GM12878 (cell line): ENCODE measurements around the gene CFAP299. TPM values are rescaled to one million over a fixed set of nuclear protein-coding genes. Genes with fewer than 3 reads are reported as not detected.

ENCODE experiments used
- ATAC-seq: fragments of 200-7000 bp; cut with Tn5 transposase; 3 replicates; pipeline ENCODE4 v1.9.1; 2020; ENCODE audit warnings: mild to moderate bottlenecking, moderate library complexity
- BruUV-seq: library from RNA; stranded (reverse); fragments of 400-500 nt; replicated peaks from 2 replicates; lab custom pipeline; 2021; lab: Mats Ljungman, UMichigan
- CTCF ChIA-PET: fragments of 300-600 bp; sonication (Branson Sonifier 250); formaldehyde crosslinking; extraction: SDS; loops from one replicate; lab custom pipeline; 2021; ENCODE audit warnings: inconsistent platforms; lab: Yijun Ruan, JAX
- POLR2A ChIA-PET: fragments of 350-600 bp; formaldehyde crosslinking; extraction: SDS; loops from one replicate; lab custom pipeline; 2021; ENCODE audit warnings: inconsistent platforms; lab: Charles Lee
- RAD21 ChIA-PET: fragments of 300-600 bp; sonication (Branson Sonifier 250); formaldehyde crosslinking; loops from one replicate; lab custom pipeline; 2023; ENCODE audit warnings: antibody characterized with exemption; ENCODE audit not compliant: unreplicated experiment; lab: Charles Lee
- SMC1A ChIA-PET: fragments of 300-600 bp; sonication (Branson Sonifier 250); formaldehyde crosslinking; loops from one replicate; lab custom pipeline; 2023; ENCODE audit not compliant: unreplicated experiment, uncharacterized antibody; lab: Charles Lee
- DNase-seq: peaks from one replicate; pipeline ENCODE4 v3.0.0-alpha.2; 2011; ENCODE audit warnings: low read depth, low spot score
- FAIRE-seq: peaks from 3 replicates; lab custom pipeline; 2011; peaks lifted over from hg19 to GRCh38; lab: Jason Lieb, UNC
- H2AFZ ChIP-seq: 2 replicates; pipeline ENCODE4 v1.6.0; 2011; ENCODE audit warnings: low read depth, low read length, control low read depth; ENCODE audit not compliant: control insufficient read depth
- H3K27ac ChIP-seq: 2 replicates; pipeline ENCODE4 v1.5.1; 2011; ENCODE audit warnings: control low read depth; ENCODE audit not compliant: control insufficient read depth, insufficient read depth
- H3K27me3 ChIP-seq, 2 experiments: replicated peaks in 1 of 2; 2 replicates each; pipeline versions ENCODE4 v1.6.0 to v1.6.1; 2011; ENCODE audit warnings: low read length in 1 of 2; ENCODE audit not compliant: control insufficient read depth in 2 of 2, insufficient read depth in 2 of 2
- H3K36me3 ChIP-seq, 2 experiments: 2 replicates each; pipeline ENCODE4 v1.5.1; 2011; ENCODE audit warnings: low read length in 1 of 2; ENCODE audit not compliant: control insufficient read depth in 2 of 2, insufficient read depth in 2 of 2
- H3K4me1 ChIP-seq: 2 replicates; pipeline ENCODE4 v1.6.1; 2011; ENCODE audit warnings: mild to moderate bottlenecking, low read length, moderate library complexity, mixed read lengths; ENCODE audit not compliant: control insufficient read depth, insufficient read depth
- H3K4me2 ChIP-seq: 2 replicates; pipeline ENCODE4 v1.6.0; 2011; ENCODE audit warnings: control low read depth; ENCODE audit not compliant: control insufficient read depth, insufficient read depth
- H3K4me3 ChIP-seq: fragments of 200-600 bp; sonication (generic); 2 replicates; pipeline ENCODE4 v1.5.1; 2016
- H3K79me2 ChIP-seq: 2 replicates; pipeline ENCODE4 v1.6.0; 2011; ENCODE audit warnings: low read length; ENCODE audit not compliant: control insufficient read depth, insufficient read depth
- H3K9ac ChIP-seq: 2 replicates; pipeline ENCODE4 v1.8.0; 2011; ENCODE audit warnings: low read length, control low read depth, mixed read lengths; ENCODE audit not compliant: control insufficient read depth, insufficient read depth
- H3K9me3 ChIP-seq: replicated peaks from 3 replicates; pipeline ENCODE4 v1.5.1; 2011; ENCODE audit warnings: mild to moderate bottlenecking, low read length; ENCODE audit not compliant: control insufficient read depth, insufficient read depth
- H4K20me1 ChIP-seq: 2 replicates; pipeline ENCODE4 v1.6.0; 2011; ENCODE audit not compliant: control insufficient read depth, insufficient read depth
- CREM ChIP-seq: IDR thresholded peaks from 2 replicates; pipeline ENCODE4 v1.6.1; 2014; ENCODE audit warnings: antibody characterized with exemption, low read depth
- MTA3 ChIP-seq: IDR thresholded peaks from 2 replicates; pipeline ENCODE4 v1.6.1; 2012; ENCODE audit warnings: low read length, inconsistent platforms, borderline replicate concordance
- MXI1 ChIP-seq: fragments of 150-350 bp; IDR thresholded peaks from 2 replicates; pipeline ENCODE4 v1.6.1; 2011; ENCODE audit warnings: low read depth, mild to moderate bottlenecking, inconsistent platforms, low read length, improper control_type of control experiment
- POLR2AphosphoS5 ChIP-seq: IDR thresholded peaks from 2 replicates; pipeline ENCODE4 v1.6.1; 2011; ENCODE audit warnings: mild to moderate bottlenecking, low read length, inconsistent platforms
- RAD51 ChIP-seq: fragments of 450-650 bp; IDR thresholded peaks from 2 replicates; pipeline ENCODE4 v1.6.1; 2016; ENCODE audit warnings: moderate library complexity, mild to moderate bottlenecking, inconsistent platforms
- WGBS: methylation state at CpG from one replicate; pipeline ENCODE4 v1.1.6; 2016; ENCODE audit warnings: low lambda C conversion rate; ENCODE audit not compliant: insufficient replicate concordance, insufficient coverage; ENCODE audit errors: missing lambda C conversion rate; 5-methylcytosine and 5-hydroxymethylcytosine counted together
- in situ Hi-C: fragments of 300-500 bp; cut with MboI; formaldehyde crosslinking; loops from 9 replicates; pipeline ENCODE4 v1.14.3; 2018; ENCODE audit warnings: mixed read lengths
- intact Hi-C: fragments of 100-400 bp; cut with micrococcal nuclease; formaldehyde crosslinking; loops from one replicate; pipeline ENCODE4 v1.14.2; 2022; ENCODE audit not compliant: unreplicated experiment
- polyA plus RNA-seq, 11 experiments: library from polyadenylated mRNA; depleted of rRNA in 4 of 11; unstranded in 6 of 11; stranded (reverse) in 5 of 11; fragments of >200 nt; fragmentation: Nextera tagmentation in 4 of 11; fragmentation: Illumina TruSeq in 1 of 11; extraction: Ambion mirVana in 4 of 11; extraction: Trizol in 1 of 11; gene quantifications; 1 replicate in 1 of 11; 2 replicates in 10 of 11; pipeline versions ENCODE4 v1.2.1 to v1.2.3, GENCODE V29; 2011 to 2016; ENCODE audit warnings: inconsistent platforms in 2 of 11, missing spikeins in 2 of 11, low read depth in 1 of 11
- total RNA-seq, 4 experiments: library from RNA; depleted of rRNA in 3 of 4; stranded (reverse); fragments of >200 nt in 3 of 4; fragmentation: Illumina TruSeq in 1 of 4; extraction: Trizol in 1 of 4; gene quantifications; 2 replicates each; pipeline versions ENCODE4 v1.2.1 to v1.2.3, GENCODE V29; 2013 to 2021
- TF ChIP-seq, protein P1 (sequence below): fragments of 450-650 bp; IDR thresholded peaks from 2 replicates; pipeline ENCODE4 v1.6.1; 2014; ENCODE audit warnings: mild to moderate bottlenecking
- TF ChIP-seq, protein P2 (sequence below): fragments of 450-650 bp; IDR thresholded peaks from 2 replicates; pipeline ENCODE4 v1.6.1; 2017; ENCODE audit warnings: mild to moderate bottlenecking
- TF ChIP-seq, protein P3 (sequence below): IDR thresholded peaks from 2 replicates; pipeline ENCODE4 v1.6.1; 2012; ENCODE audit warnings: improper control_type of control experiment, low read depth, low read length; ENCODE audit not compliant: insufficient replicate concordance

Gene CFAP299
- total and polyA plus RNA-seq, 10 of the 15 experiments (the other 5 are each of a cell fraction or from before 2014, with no cell fraction given): 0.06 to 0.34 TPM; not detected in 8

DNA sequence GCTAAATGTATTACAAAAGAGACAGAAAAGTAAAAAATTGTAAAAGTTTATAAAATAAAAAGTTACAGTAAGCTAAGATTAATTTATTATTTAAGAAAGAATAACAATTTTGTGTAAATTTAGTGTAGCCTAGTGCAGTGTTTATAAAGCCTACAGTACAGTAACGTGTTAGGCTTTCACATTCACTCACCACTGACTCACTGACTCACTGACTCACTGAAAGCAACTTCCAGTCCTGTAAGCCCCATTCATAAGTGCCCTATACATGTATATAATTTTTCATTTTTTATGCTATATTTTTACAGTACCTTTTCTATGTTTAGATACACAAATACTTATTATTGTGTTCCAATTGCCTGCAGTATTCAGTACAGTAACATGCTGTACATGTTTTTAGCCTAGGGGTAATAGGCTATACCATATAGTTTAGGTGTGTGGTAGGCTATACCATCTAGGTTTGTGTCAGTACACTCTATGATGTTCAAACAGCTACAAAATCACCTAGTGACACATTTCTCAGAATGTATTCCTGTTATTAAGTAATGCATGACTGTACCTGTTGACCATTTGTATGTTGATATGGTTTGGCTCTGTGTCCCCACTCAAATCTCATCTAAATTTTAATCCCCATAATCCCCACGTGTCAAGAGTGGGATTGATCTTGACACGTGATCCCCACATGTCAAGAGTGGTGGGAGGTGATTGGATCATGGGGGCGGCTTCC, 57.9 kb downstream of the CFAP299 start:
- Histone ChIP-seq H3K27me3 (no peaks in the 10 kb centered on the region), H3K27ac (no peak overlapping the region), H3K79me2 (no peaks in the 10 kb centered on the region), H3K4me3 (no peak overlapping the region), H3K4me1 (no peaks in the 10 kb centered on the region; the same call in 1 of the 2 replicates), H3K36me3 (no peaks in the 10 kb centered on the region), H3K9me3 (peaks cover 4% of the 10 kb centered on the region; the same call in 2 of the 3 replicates), H2AFZ (no peak overlapping the region), H3K9ac (no peak overlapping the region), H4K20me1 (no peaks in the 10 kb centered on the region), H3K4me2 (no peak overlapping the region)
- ChIA-PET CTCF (no interaction called here), SMC1A (interaction anchor here (0.6 kb wide), 1 partner anchor 1313 kb away, joined by 3 read pairs; no protein-coding TSS in a partner anchor), RAD21 (interaction anchor here (1.0 kb wide), 1 partner anchor 646 kb away, joined by 3 read pairs; no protein-coding TSS in a partner anchor), POLR2A (no interaction called here)
- in situ Hi-C loops: no loop called here
- no TSS peak for BruUV-seq
- FAIRE-seq (no peak), ATAC-seq (peak; percentile 48; the same call in 2 of the 3 replicates), DNase-seq (no peak)
- 17% methylated on average over 4 of the region's 4 CpGs for WGBS
- intact Hi-C loops: no loop called here
- TF ChIP-seq MTA3 (no peak), RAD51 (0 out of 2 replicates have a peak, but pooled peaks have one; percentile 28)

DNA sequence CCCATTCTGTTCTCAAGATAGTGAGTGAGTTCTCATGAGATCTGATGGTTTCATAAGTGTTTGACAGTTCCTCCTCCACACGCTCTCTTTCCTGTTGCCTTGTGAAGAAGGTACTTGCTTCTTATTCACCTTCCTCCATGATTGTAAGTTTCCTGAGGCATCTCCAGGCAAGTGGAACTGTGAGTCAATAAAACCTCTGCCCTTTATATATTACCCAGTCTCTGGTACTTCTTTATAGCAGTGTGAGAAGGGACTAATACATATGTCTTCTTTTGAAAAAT, 58.4 kb downstream of the CFAP299 start:
- WGBS: 0% methylated on average over 1 of the region's 1 CpG
- H3K79me2 ChIP-seq: no peaks in the 10 kb centered on the region
- BruUV-seq: no TSS peak
- H2AFZ ChIP-seq: no peak overlapping the region
- DNase-seq (no peak), FAIRE-seq (no peak), ATAC-seq (no peak)
- no peak overlapping the region for H3K9ac ChIP-seq
- H3K9me3 ChIP-seq: peaks cover 4% of the 10 kb centered on the region; the same call in 2 of the 3 replicates
- no peaks in the 10 kb centered on the region for H3K27me3 ChIP-seq
- H3K4me2 ChIP-seq: no peak overlapping the region
- ChIA-PET SMC1A (no interaction called here), RAD21 (no interaction called here), POLR2A (no interaction called here), CTCF (no interaction called here)
- intact Hi-C loops: no loop called here
- H3K36me3 ChIP-seq: no peaks in the 10 kb centered on the region
- no peak overlapping the region for H3K4me3 ChIP-seq
- H3K4me1 ChIP-seq: no peaks in the 10 kb centered on the region; the same call in 1 of the 2 replicates
- in situ Hi-C loops: no loop called here
- no peak overlapping the region for H3K27ac ChIP-seq
- no peaks in the 10 kb centered on the region for H4K20me1 ChIP-seq
- TF ChIP-seq, protein P1, sequence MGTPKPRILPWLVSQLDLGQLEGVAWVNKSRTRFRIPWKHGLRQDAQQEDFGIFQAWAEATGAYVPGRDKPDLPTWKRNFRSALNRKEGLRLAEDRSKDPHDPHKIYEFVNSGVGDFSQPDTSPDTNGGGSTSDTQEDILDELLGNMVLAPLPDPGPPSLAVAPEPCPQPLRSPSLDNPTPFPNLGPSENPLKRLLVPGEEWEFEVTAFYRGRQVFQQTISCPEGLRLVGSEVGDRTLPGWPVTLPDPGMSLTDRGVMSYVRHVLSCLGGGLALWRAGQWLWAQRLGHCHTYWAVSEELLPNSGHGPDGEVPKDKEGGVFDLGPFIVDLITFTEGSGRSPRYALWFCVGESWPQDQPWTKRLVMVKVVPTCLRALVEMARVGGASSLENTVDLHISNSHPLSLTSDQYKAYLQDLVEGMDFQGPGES: no peak
- TF ChIP-seq POLR2AphosphoS5 (no peak), CREM (no peak), MXI1 (no peak)
- TF ChIP-seq, protein P2, sequence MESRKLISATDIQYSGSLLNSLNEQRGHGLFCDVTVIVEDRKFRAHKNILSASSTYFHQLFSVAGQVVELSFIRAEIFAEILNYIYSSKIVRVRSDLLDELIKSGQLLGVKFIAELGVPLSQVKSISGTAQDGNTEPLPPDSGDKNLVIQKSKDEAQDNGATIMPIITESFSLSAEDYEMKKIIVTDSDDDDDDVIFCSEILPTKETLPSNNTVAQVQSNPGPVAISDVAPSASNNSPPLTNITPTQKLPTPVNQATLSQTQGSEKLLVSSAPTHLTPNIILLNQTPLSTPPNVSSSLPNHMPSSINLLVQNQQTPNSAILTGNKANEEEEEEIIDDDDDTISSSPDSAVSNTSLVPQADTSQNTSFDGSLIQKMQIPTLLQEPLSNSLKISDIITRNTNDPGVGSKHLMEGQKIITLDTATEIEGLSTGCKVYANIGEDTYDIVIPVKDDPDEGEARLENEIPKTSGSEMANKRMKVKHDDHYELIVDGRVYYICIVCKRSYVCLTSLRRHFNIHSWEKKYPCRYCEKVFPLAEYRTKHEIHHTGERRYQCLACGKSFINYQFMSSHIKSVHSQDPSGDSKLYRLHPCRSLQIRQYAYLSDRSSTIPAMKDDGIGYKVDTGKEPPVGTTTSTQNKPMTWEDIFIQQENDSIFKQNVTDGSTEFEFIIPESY: no peak
- TF ChIP-seq, protein P3, sequence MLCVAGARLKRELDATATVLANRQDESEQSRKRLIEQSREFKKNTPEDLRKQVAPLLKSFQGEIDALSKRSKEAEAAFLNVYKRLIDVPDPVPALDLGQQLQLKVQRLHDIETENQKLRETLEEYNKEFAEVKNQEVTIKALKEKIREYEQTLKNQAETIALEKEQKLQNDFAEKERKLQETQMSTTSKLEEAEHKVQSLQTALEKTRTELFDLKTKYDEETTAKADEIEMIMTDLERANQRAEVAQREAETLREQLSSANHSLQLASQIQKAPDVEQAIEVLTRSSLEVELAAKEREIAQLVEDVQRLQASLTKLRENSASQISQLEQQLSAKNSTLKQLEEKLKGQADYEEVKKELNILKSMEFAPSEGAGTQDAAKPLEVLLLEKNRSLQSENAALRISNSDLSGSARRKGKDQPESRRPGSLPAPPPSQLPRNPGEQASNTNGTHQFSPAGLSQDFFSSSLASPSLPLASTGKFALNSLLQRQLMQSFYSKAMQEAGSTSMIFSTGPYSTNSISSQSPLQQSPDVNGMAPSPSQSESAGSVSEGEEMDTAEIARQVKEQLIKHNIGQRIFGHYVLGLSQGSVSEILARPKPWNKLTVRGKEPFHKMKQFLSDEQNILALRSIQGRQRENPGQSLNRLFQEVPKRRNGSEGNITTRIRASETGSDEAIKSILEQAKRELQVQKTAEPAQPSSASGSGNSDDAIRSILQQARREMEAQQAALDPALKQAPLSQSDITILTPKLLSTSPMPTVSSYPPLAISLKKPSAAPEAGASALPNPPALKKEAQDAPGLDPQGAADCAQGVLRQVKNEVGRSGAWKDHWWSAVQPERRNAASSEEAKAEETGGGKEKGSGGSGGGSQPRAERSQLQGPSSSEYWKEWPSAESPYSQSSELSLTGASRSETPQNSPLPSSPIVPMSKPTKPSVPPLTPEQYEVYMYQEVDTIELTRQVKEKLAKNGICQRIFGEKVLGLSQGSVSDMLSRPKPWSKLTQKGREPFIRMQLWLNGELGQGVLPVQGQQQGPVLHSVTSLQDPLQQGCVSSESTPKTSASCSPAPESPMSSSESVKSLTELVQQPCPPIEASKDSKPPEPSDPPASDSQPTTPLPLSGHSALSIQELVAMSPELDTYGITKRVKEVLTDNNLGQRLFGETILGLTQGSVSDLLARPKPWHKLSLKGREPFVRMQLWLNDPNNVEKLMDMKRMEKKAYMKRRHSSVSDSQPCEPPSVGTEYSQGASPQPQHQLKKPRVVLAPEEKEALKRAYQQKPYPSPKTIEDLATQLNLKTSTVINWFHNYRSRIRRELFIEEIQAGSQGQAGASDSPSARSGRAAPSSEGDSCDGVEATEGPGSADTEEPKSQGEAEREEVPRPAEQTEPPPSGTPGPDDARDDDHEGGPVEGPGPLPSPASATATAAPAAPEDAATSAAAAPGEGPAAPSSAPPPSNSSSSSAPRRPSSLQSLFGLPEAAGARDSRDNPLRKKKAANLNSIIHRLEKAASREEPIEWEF: no peak
